Measurements from ENCODE around the gene SLC29A4. TPM values are rescaled to one million over a fixed set of nuclear protein-coding genes. Genes with fewer than 3 reads are reported as not detected.

SLC29A4 gene
- total and polyA plus RNA-seq, 2 of the 13 experiments (the other 11 are each of a cell fraction or from before 2014, with no cell fraction given): 29.7 to 31.7 TPM

DNA sequence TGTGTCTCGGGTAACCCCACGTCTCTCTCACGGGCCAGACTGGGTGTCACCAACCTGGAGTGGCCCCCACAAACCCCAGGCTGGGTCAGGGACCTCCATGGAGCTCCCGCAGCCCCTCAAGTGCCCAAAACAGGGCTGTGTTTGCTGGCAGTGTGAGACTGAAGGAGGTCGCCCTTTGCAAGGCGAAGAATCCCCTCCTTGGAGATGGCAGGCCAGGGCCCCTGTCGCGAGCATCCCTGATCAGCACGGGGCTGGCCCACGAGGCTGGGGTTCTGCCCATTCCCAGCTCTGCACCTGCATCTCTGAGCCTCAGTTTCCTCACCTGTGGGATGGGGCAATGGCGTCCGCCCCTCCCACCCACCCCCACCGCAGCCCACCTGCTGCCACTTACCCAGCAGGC, 62.4 kb downstream of the SLC29A4 start:
- in situ Hi-C loops (cut with HindIII; ENCODE audit: extremely low pct_ligation_motif_present, low pct_unique_long_range_greater_than_20kb) (no loop called here), intact Hi-C loops (cut with micrococcal nuclease; ENCODE audit: unreplicated experiment) (no loop called here)
- WGBS (ENCODE audit: low lambda C conversion rate): 95% methylated on average over 5 of the region's 13 CpGs
- Histone ChIP-seq H4K20me1 (ENCODE audit: insufficient read depth, low read length) (peaks cover 5% of the 10 kb centered on the region; the same call in 1 of the 2 replicates), H3K27ac (ENCODE audit: extremely low read length, insufficient read depth, low read length) (no peak overlapping the region), H3K9ac (ENCODE audit: insufficient read depth, low read depth, low read length) (no peak overlapping the region), H3K27me3 (ENCODE audit: control insufficient read depth in 1 of 2, insufficient read depth in 2 of 2, low read length in 2 of 2) (no peaks in the 10 kb centered on the region), H3K9me3 (ENCODE audit: low read length) (no peaks in the 10 kb centered on the region), H3K4me1 (ENCODE audit: insufficient read depth, low read length) (no peaks in the 10 kb centered on the region), H2AFZ (ENCODE audit: low read length) (no peak overlapping the region), H3K79me2 (ENCODE audit: insufficient read depth, low read length) (no peaks in the 10 kb centered on the region), H3K36me3 (replicated peaks in 1 of 2; ENCODE audit: control insufficient read depth in 1 of 2, insufficient read depth in 2 of 2, low read length in 2 of 2) (peaks cover 27 to 32% of the 10 kb centered on the region in 2 experiments), H3K4me2 (ENCODE audit: low read depth, low read length) (no peak overlapping the region), H3K4me3 (replicated peaks in 1 of 3; ENCODE audit: insufficient read depth in 1 of 3, low read depth in 2 of 3, low read length in 3 of 3) (no peak overlapping the region)
- FAIRE-seq: no peak
- POLR2A ChIA-PET: no interaction called here
- CTCF ChIA-PET (ENCODE audit: low intra/inter-chr PET ratio, low total read pairs): no interaction called here
- no peak for DNase-seq (ENCODE audit: low spot score)
- ATAC-seq: peak; percentile 7; the same call in 1 of the 3 replicates
- TF ChIP-seq, protein P1, sequence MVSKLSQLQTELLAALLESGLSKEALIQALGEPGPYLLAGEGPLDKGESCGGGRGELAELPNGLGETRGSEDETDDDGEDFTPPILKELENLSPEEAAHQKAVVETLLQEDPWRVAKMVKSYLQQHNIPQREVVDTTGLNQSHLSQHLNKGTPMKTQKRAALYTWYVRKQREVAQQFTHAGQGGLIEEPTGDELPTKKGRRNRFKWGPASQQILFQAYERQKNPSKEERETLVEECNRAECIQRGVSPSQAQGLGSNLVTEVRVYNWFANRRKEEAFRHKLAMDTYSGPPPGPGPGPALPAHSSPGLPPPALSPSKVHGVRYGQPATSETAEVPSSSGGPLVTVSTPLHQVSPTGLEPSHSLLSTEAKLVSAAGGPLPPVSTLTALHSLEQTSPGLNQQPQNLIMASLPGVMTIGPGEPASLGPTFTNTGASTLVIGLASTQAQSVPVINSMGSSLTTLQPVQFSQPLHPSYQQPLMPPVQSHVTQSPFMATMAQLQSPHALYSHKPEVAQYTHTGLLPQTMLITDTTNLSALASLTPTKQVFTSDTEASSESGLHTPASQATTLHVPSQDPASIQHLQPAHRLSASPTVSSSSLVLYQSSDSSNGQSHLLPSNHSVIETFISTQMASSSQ (IDR thresholded peaks at IDR 0.05; ENCODE audit: low read depth): no peak
- TF ChIP-seq, protein P1 (CRISPR knock-in tag; IDR thresholded peaks at IDR 0.05; ENCODE audit: borderline replicate concordance): no peak
- no peak for TF ChIP-seq FOXO1 (CRISPR knock-in tag; IDR thresholded peaks at IDR 0.05)
- no peak for TF ChIP-seq SP1 (IDR thresholded peaks at IDR 0.05)
- TF ChIP-seq SP1 (CRISPR knock-in tag; IDR thresholded peaks at IDR 0.05): no peak
- no peak for TF ChIP-seq SCMH1 (CRISPR knock-in tag; IDR thresholded peaks at IDR 0.05; ENCODE audit: borderline replicate concordance)
- no peak for TF ChIP-seq NBN (conservative IDR thresholded peaks at IDR 0.05)
- no peak for TF ChIP-seq ZNF496 (CRISPR knock-in tag; IDR thresholded peaks at IDR 0.05; ENCODE audit: insufficient replicate concordance)
- no peak for TF ChIP-seq SP140L (CRISPR knock-in tag; IDR thresholded peaks at IDR 0.05; ENCODE audit: borderline replicate concordance)
- no peak for TF ChIP-seq ZNF12 (CRISPR knock-in tag; IDR thresholded peaks at IDR 0.05)
- TF ChIP-seq, protein P2, sequence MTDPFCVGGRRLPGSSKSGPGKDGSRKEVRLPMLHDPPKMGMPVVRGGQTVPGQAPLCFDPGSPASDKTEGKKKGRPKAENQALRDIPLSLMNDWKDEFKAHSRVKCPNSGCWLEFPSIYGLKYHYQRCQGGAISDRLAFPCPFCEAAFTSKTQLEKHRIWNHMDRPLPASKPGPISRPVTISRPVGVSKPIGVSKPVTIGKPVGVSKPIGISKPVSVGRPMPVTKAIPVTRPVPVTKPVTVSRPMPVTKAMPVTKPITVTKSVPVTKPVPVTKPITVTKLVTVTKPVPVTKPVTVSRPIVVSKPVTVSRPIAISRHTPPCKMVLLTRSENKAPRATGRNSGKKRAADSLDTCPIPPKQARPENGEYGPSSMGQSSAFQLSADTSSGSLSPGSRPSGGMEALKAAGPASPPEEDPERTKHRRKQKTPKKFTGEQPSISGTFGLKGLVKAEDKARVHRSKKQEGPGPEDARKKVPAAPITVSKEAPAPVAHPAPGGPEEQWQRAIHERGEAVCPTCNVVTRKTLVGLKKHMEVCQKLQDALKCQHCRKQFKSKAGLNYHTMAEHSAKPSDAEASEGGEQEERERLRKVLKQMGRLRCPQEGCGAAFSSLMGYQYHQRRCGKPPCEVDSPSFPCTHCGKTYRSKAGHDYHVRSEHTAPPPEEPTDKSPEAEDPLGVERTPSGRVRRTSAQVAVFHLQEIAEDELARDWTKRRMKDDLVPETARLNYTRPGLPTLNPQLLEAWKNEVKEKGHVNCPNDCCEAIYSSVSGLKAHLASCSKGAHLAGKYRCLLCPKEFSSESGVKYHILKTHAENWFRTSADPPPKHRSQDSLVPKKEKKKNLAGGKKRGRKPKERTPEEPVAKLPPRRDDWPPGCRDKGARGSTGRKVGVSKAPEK (CRISPR knock-in tag; IDR thresholded peaks at IDR 0.05; ENCODE audit: borderline replicate concordance): no peak
- TF ChIP-seq POLR2AphosphoS5 (IDR thresholded peaks at IDR 0.05; ENCODE audit: low read depth, low read length): no peak
- BruUV-seq (replicated peaks): no TSS peak
